ENCODE results near the gene ZNF423.

DNA sequence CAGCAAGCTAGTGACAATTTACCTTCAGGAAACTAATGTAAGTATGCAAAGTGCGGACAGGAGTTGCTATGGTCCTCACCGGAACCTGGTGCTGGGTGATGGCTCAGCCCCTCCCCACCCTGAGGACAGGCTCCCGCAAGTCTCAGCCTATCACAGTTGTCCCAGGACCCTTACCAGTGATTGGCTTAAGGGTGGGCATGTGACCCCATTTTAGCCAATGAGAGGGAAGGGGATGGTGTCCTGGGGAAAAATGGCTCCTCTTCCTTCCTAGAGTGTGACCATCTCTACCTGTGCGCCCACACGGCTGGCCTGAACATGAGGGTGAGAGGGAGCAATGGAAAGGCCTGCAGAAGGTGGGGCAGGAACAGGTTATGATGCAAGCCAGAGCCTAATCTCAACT is 401.9 kb downstream of the ZNF423 start:
- TF ChIP-seq, protein P1, sequence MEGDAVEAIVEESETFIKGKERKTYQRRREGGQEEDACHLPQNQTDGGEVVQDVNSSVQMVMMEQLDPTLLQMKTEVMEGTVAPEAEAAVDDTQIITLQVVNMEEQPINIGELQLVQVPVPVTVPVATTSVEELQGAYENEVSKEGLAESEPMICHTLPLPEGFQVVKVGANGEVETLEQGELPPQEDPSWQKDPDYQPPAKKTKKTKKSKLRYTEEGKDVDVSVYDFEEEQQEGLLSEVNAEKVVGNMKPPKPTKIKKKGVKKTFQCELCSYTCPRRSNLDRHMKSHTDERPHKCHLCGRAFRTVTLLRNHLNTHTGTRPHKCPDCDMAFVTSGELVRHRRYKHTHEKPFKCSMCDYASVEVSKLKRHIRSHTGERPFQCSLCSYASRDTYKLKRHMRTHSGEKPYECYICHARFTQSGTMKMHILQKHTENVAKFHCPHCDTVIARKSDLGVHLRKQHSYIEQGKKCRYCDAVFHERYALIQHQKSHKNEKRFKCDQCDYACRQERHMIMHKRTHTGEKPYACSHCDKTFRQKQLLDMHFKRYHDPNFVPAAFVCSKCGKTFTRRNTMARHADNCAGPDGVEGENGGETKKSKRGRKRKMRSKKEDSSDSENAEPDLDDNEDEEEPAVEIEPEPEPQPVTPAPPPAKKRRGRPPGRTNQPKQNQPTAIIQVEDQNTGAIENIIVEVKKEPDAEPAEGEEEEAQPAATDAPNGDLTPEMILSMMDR (conservative IDR thresholded peaks at IDR 0.05; ENCODE audit: low read depth in 2 of 2), result no peak
- TF ChIP-seq, protein P2, sequence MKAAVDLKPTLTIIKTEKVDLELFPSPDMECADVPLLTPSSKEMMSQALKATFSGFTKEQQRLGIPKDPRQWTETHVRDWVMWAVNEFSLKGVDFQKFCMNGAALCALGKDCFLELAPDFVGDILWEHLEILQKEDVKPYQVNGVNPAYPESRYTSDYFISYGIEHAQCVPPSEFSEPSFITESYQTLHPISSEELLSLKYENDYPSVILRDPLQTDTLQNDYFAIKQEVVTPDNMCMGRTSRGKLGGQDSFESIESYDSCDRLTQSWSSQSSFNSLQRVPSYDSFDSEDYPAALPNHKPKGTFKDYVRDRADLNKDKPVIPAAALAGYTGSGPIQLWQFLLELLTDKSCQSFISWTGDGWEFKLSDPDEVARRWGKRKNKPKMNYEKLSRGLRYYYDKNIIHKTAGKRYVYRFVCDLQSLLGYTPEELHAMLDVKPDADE (IDR thresholded peaks at IDR 0.05), result no peak
- TF ChIP-seq POLR2AphosphoS5 (IDR thresholded peaks at IDR 0.05; ENCODE audit: low read depth) (no peak), EZH2 (IDR thresholded peaks at IDR 0.05; ENCODE audit: low read depth, unreplicated experiment) (no peak)
- TF ChIP-seq, protein P3, sequence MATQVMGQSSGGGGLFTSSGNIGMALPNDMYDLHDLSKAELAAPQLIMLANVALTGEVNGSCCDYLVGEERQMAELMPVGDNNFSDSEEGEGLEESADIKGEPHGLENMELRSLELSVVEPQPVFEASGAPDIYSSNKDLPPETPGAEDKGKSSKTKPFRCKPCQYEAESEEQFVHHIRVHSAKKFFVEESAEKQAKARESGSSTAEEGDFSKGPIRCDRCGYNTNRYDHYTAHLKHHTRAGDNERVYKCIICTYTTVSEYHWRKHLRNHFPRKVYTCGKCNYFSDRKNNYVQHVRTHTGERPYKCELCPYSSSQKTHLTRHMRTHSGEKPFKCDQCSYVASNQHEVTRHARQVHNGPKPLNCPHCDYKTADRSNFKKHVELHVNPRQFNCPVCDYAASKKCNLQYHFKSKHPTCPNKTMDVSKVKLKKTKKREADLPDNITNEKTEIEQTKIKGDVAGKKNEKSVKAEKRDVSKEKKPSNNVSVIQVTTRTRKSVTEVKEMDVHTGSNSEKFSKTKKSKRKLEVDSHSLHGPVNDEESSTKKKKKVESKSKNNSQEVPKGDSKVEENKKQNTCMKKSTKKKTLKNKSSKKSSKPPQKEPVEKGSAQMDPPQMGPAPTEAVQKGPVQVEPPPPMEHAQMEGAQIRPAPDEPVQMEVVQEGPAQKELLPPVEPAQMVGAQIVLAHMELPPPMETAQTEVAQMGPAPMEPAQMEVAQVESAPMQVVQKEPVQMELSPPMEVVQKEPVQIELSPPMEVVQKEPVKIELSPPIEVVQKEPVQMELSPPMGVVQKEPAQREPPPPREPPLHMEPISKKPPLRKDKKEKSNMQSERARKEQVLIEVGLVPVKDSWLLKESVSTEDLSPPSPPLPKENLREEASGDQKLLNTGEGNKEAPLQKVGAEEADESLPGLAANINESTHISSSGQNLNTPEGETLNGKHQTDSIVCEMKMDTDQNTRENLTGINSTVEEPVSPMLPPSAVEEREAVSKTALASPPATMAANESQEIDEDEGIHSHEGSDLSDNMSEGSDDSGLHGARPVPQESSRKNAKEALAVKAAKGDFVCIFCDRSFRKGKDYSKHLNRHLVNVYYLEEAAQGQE (IDR thresholded peaks at IDR 0.05; ENCODE audit: unreplicated experiment), result no peak
